CD14-positive monocyte (primary cell): ENCODE results near the gene HINFP. TPM values are rescaled to one million over a fixed set of nuclear protein-coding genes. Genes with fewer than 3 reads are reported as not detected.
"Not testable (repeated sequence)": the region's sequence is repeated elsewhere in the genome, so short reads cannot be mapped to it uniquely, and the experiment has no call there.

Source experiments
- DNase-seq, 3 donors: peaks; one replicate each; pipeline ENCODE4 v3.0.0-alpha.2; 2011 to 2022
- H2AFZ ChIP-seq: 2 replicates; pipeline ENCODE4 v1.6.0; 2012; ENCODE audit warnings: mild to moderate bottlenecking, low read depth, low read length, inconsistent platforms; ENCODE audit not compliant: insufficient read depth, poor library complexity, severe bottlenecking
- H3K27ac ChIP-seq, 2 donors: 1 replicate in 1 of 2; 2 replicates in 1 of 2; pipeline ENCODE4 v1.5.1; 2012 to 2013; ENCODE audit warnings: low read length in 2 of 2, control low read depth in 1 of 2, inconsistent platforms in 1 of 2, low read depth in 1 of 2, mild to moderate bottlenecking in 1 of 2
- H3K27me3 ChIP-seq, 2 donors: one replicate each; pipeline versions ENCODE4 v1.6.0 to v1.6.1; 2011 to 2013; ENCODE audit warnings: low read length in 2 of 2; ENCODE audit not compliant: control insufficient read depth in 2 of 2, insufficient read depth in 2 of 2
- H3K36me3 ChIP-seq, 2 donors: replicated peaks in 1 of 2; 1 replicate in 1 of 2; 2 replicates in 1 of 2; pipeline versions ENCODE4 v1.5.1 to v1.6.1; 2012 to 2013; ENCODE audit warnings: low read length in 2 of 2, control low read depth in 1 of 2, inconsistent platforms in 1 of 2, mild to moderate bottlenecking in 1 of 2; ENCODE audit not compliant: insufficient read depth in 2 of 2, control insufficient read depth in 1 of 2
- H3K4me1 ChIP-seq, 2 donors: 1 replicate in 1 of 2; 2 replicates in 1 of 2; pipeline versions ENCODE4 v1.5.1 to v1.6.1; 2012 to 2013; ENCODE audit warnings: low read length in 2 of 2, control low read depth in 1 of 2, inconsistent platforms in 1 of 2, mild to moderate bottlenecking in 1 of 2, moderate library complexity in 1 of 2; ENCODE audit not compliant: insufficient read depth in 2 of 2, control insufficient read depth in 1 of 2
- H3K4me2 ChIP-seq: replicated peaks from 2 replicates; pipeline ENCODE3; 2012; ENCODE audit warnings: low read length, moderate library complexity, mild to moderate bottlenecking; ENCODE audit not compliant: poor library complexity, severe bottlenecking; ENCODE audit errors: extremely low read depth
- H3K4me3 ChIP-seq, 3 experiments: fragments of 200-600 bp in 1 of 3; sonication (generic) in 1 of 3; replicated peaks in 1 of 3; 1 replicate in 2 of 3; 2 replicates in 1 of 3; pipeline ENCODE4 v1.5.1; 2011 to 2013; ENCODE audit warnings: low read length in 3 of 3, mild to moderate bottlenecking in 3 of 3, control low read depth in 2 of 3, low read depth in 2 of 3, inconsistent platforms in 1 of 3, moderate library complexity in 1 of 3
- H3K79me2 ChIP-seq: 2 replicates; pipeline ENCODE4 v1.6.0; 2012; ENCODE audit warnings: mild to moderate bottlenecking, control low read depth, inconsistent platforms, low read length, moderate library complexity; ENCODE audit not compliant: insufficient read depth
- H3K9ac ChIP-seq: 2 replicates; pipeline ENCODE4 v1.6.0; 2017; ENCODE audit warnings: low read length, mild to moderate bottlenecking; ENCODE audit not compliant: insufficient read depth, poor library complexity, severe bottlenecking
- H3K9me3 ChIP-seq, 2 donors: replicated peaks in 1 of 2; 1 replicate in 1 of 2; 2 replicates in 1 of 2; pipeline versions ENCODE4 v1.5.1 to v1.6.1; 2012 to 2013; ENCODE audit warnings: low read length in 2 of 2, control low read depth in 1 of 2; ENCODE audit not compliant: control insufficient read depth in 1 of 2, insufficient read depth in 1 of 2
- H4K20me1 ChIP-seq: 2 replicates; pipeline ENCODE4 v1.6.0; 2012; ENCODE audit warnings: mild to moderate bottlenecking, low read length, control low read depth, moderate library complexity; ENCODE audit not compliant: insufficient read depth
- H3K27ac Mint-ChIP-seq, 7 donors: one replicate each; pipeline ENCODE4 v1.8.0; 2020; ENCODE audit warnings: mild to moderate bottlenecking in 7 of 7, mixed read lengths in 7 of 7, moderate library complexity in 6 of 7, inconsistent platforms in 2 of 7
- H3K27me3 Mint-ChIP-seq, 3 donors: one replicate each; pipeline ENCODE4 v1.8.0; 2021 to 2022; ENCODE audit warnings: low read depth in 3 of 3, mild to moderate bottlenecking in 3 of 3, mixed read lengths in 3 of 3, moderate library complexity in 3 of 3, inconsistent platforms in 1 of 3
- H3K36me3 Mint-ChIP-seq, 2 donors: one replicate each; pipeline ENCODE4 v1.8.0; 2020; ENCODE audit warnings: mixed read lengths in 2 of 2, inconsistent platforms in 1 of 2, mild to moderate bottlenecking in 1 of 2
- H3K4me1 Mint-ChIP-seq: one replicate; pipeline ENCODE4 v1.8.0; 2020; ENCODE audit warnings: mild to moderate bottlenecking, mixed read lengths
- H3K4me3 Mint-ChIP-seq, 2 donors: one replicate each; pipeline ENCODE4 v1.8.0; 2020; ENCODE audit warnings: mild to moderate bottlenecking in 2 of 2, mixed read lengths in 2 of 2, moderate library complexity in 1 of 2
- H3K9me3 Mint-ChIP-seq, 7 donors: one replicate each; pipeline ENCODE4 v1.8.0; 2020 to 2022; ENCODE audit warnings: mixed read lengths in 7 of 7, mild to moderate bottlenecking in 6 of 7, moderate library complexity in 6 of 7, inconsistent platforms in 2 of 7
- WGBS: methylation state at CpG from one replicate; pipeline ENCODE4 v1.1.5; 2013; ENCODE audit warnings: missing lambda C conversion rate; ENCODE audit not compliant: insufficient coverage; 5-methylcytosine and 5-hydroxymethylcytosine counted together
- intact Hi-C, 2 donors: fragments of 100-400 bp; cut with micrococcal nuclease; formaldehyde crosslinking; loops; one replicate each; pipeline versions ENCODE4 v1.15.0 to v1.15.1; 2023
- polyA plus RNA-seq, 3 donors: library from polyadenylated mRNA; depleted of rRNA in 1 of 3; unstranded in 2 of 3; stranded (reverse) in 1 of 3; fragments of 300-500 nt in 2 of 3; fragments of >200 nt in 1 of 3; fragmentation: Illumina TruSeq in 2 of 3; gene quantifications; 1 replicate in 2 of 3; 2 replicates in 1 of 3; pipeline ENCODE4 v1.2.3, GENCODE V29; 2012 to 2021
- TF ChIP-seq, protein P1 (sequence below): fragments of 200-600 bp; IDR thresholded peaks from one replicate; pipeline ENCODE4 v1.8.0; 2022; ENCODE audit warnings: antibody characterized with exemption, mild to moderate bottlenecking

The HINFP gene
- polyA plus RNA-seq, 3 donors, result 8.0 to 43.0 (median 8.6) TPM

DNA sequence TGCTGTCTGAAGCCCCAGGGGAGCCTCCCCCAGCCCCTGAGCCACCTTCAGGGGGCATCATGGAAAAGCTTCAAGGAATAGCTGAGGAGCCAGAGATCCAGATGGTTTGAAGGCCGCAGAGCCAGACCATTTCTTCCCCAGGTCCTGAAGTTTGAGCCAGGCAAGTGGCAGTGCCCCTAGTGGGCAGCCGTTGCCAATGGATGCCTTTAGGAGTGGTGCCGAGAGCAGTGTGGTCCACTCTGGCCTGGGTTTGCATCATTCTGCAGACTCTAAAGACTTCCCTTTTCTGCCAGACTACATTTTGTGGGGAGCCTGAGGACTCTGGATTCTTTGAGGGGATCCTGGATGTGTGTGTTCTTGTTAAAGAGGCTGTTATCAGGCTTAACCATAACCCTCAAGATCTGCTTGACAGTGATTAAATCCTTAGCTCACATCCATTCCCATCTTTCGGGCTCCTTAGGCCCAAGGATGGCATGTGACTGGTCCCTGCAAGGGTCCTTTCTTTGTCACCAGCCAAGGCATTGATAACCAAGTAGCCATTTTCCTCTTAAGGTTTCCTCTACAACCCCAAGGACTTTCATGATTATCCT lies 13.1 kb downstream of the HINFP start:
- H3K9me3 ChIP-seq, result no peaks in the 10 kb centered on the region
- Mint-ChIP-seq H3K4me1 (peaks cover 15% of the 10 kb centered on the region), H3K36me3 (peaks cover 46 to 54% of the 10 kb centered on the region in 2 donors), H3K4me3 (no peak overlapping the region), H3K27ac (peak overlapping the region in 2 of 7 donors; percentile 2 to 25), H3K27me3 (peaks cover 4 to 6% (median 4%) of the 10 kb centered on the region in 3 donors), H3K9me3 (no peaks in the 10 kb centered on the region)
- H2AFZ ChIP-seq, result no peak overlapping the region
- no peak overlapping the region for H3K4me2 ChIP-seq
- H3K79me2 ChIP-seq, result no peaks in the 10 kb centered on the region
- DNase-seq, result peak; percentile 52 to 76 (median 74)
- no peak overlapping the region for H3K27ac ChIP-seq
- H3K4me3 ChIP-seq, result no peak overlapping the region
- H4K20me1 ChIP-seq, result no peaks in the 10 kb centered on the region
- 70% methylated on average over 2 of the region's 4 CpGs for WGBS
- H3K36me3 ChIP-seq, result peaks cover 45 to 55% of the 10 kb centered on the region in 2 donors
- intact Hi-C loops, result no loop called here
- H3K4me1 ChIP-seq, result peaks cover 0 to 3% of the 10 kb centered on the region in 2 donors
- TF ChIP-seq, protein P1, sequence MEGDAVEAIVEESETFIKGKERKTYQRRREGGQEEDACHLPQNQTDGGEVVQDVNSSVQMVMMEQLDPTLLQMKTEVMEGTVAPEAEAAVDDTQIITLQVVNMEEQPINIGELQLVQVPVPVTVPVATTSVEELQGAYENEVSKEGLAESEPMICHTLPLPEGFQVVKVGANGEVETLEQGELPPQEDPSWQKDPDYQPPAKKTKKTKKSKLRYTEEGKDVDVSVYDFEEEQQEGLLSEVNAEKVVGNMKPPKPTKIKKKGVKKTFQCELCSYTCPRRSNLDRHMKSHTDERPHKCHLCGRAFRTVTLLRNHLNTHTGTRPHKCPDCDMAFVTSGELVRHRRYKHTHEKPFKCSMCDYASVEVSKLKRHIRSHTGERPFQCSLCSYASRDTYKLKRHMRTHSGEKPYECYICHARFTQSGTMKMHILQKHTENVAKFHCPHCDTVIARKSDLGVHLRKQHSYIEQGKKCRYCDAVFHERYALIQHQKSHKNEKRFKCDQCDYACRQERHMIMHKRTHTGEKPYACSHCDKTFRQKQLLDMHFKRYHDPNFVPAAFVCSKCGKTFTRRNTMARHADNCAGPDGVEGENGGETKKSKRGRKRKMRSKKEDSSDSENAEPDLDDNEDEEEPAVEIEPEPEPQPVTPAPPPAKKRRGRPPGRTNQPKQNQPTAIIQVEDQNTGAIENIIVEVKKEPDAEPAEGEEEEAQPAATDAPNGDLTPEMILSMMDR, result peak; percentile 91
- no peaks in the 10 kb centered on the region for H3K27me3 ChIP-seq
- no peak overlapping the region for H3K9ac ChIP-seq

DNA sequence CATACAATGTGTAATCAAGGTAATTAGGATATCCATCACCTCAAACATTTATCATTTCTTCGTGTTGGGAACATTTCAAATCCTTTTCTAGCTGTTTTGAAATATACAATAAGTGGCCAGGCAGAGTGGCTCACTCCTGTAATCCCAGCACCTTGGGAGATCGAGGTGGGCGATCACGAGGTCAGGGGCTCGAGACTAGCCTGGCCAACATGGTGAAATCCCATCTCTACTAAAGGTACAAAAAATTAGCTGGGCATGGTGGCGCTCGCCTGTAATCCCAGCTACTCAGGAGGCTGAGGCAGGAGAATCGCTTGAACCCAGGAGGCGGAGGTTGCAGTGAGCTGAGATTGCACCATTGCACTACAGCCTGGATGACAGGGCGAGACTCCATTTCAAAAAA lies 17.9 kb downstream of the HINFP start:
- H3K9me3 Mint-ChIP-seq, H4K20me1 ChIP-seq, H3K27ac Mint-ChIP-seq, H3K36me3 ChIP-seq, H3K4me3 Mint-ChIP-seq, DNase-seq, intact Hi-C loops, H3K79me2 ChIP-seq, H2AFZ ChIP-seq, H3K4me3 ChIP-seq, H3K4me2 ChIP-seq, H3K9ac ChIP-seq, H3K4me1 ChIP-seq, H3K27me3 ChIP-seq, H3K27ac ChIP-seq, H3K9me3 ChIP-seq: not testable (repeated sequence)
- 96% methylated on average over 4 of the region's 10 CpGs for WGBS
- H3K27me3 Mint-ChIP-seq, result peaks cover 8 to 16% (median 10%) of the 10 kb centered on the region in 3 donors
- peaks cover 18% of the 10 kb centered on the region for H3K4me1 Mint-ChIP-seq
- H3K36me3 Mint-ChIP-seq, result peaks cover 4 to 10% of the 10 kb centered on the region in 2 donors
